ENCODE measurements around the gene TSEN54.

- TF ChIP-seq EZH2 (IDR thresholded peaks at IDR 0.05; ENCODE audit: low read depth, unreplicated experiment) (no peak), EZH2phosphoT487 (IDR thresholded peaks at IDR 0.05; ENCODE audit: unreplicated experiment) (no peak), CTCF (conservative IDR thresholded peaks at IDR 0.05; ENCODE audit: low read depth in 2 of 2) (no peak), POLR2AphosphoS5 (IDR thresholded peaks at IDR 0.05; ENCODE audit: low read depth) (no peak), REST (IDR thresholded peaks at IDR 0.05; ENCODE audit: unreplicated experiment) (no peak), CREB1 (CRISPR knock-in tag; IDR thresholded peaks at IDR 0.05; ENCODE audit: low read depth) (no peak), ZNF331 (CRISPR knock-in tag; IDR thresholded peaks at IDR 0.05; ENCODE audit: low read depth) (no peak), NANOG (IDR thresholded peaks at IDR 0.05; ENCODE audit: borderline replicate concordance) (no peak), ZNF462 (CRISPR knock-in tag; IDR thresholded peaks at IDR 0.05) (no peak), ETS1 (IDR thresholded peaks at IDR 0.05) (no peak)
Measured at GRCh38 chr17:75482098-75482942, 34.0 kb upstream of the TSEN54 start.

All from GM23338 (cell line).